Activated T-cell treated with anti-CD3 and anti-CD28 coated beads, Interleukin-2, amount 50 U/mL, for 24 hours (primary cell): Measurements from ENCODE around the gene AOAH.

Experiments
- DNase-seq: peaks from one replicate; pipeline ENCODE4 v3.0.0-alpha.2; 2020
- H3K27ac Mint-ChIP-seq: 2 replicates; pipeline ENCODE4 v1.8.0; 2020; ENCODE audit warnings: mild to moderate bottlenecking, mixed read lengths
- H3K27me3 Mint-ChIP-seq: 2 replicates; pipeline ENCODE4 v1.8.0; 2020; ENCODE audit warnings: mixed read lengths
- H3K36me3 Mint-ChIP-seq: 2 replicates; pipeline ENCODE4 v1.8.0; 2020; ENCODE audit warnings: low read depth, mixed read lengths
- H3K4me1 Mint-ChIP-seq: 2 replicates; pipeline ENCODE4 v1.8.0; 2020; ENCODE audit warnings: low read depth, mixed read lengths
- H3K4me3 Mint-ChIP-seq: 2 replicates; pipeline ENCODE4 v1.8.0; 2020; ENCODE audit warnings: mild to moderate bottlenecking, moderate library complexity, mixed read lengths
- H3K9me3 Mint-ChIP-seq: 2 replicates; pipeline ENCODE4 v1.8.0; 2020; ENCODE audit warnings: mixed read lengths

The AOAH gene

GRCh38 chr7:36748017-36748487 lies 23.8 kb upstream of the AOAH start:
- H3K4me1 Mint-ChIP-seq, result peaks cover 35% of the 10 kb centered on the region
- H3K27ac Mint-ChIP-seq, result peak overlapping the region; percentile 60
- H3K27me3 Mint-ChIP-seq, result no peaks in the 10 kb centered on the region
- no peaks in the 10 kb centered on the region for H3K9me3 Mint-ChIP-seq
- no peaks in the 10 kb centered on the region for H3K36me3 Mint-ChIP-seq
- DNase-seq, result no peak
- peak overlapping the region; percentile 41 for H3K4me3 Mint-ChIP-seq

- Mint-ChIP-seq H3K4me3 (no peak overlapping the region), H3K27ac (no peak overlapping the region), H3K36me3 (no peaks in the 10 kb centered on the region), H3K27me3 (no peaks in the 10 kb centered on the region), H3K9me3 (no peaks in the 10 kb centered on the region), H3K4me1 (peaks cover 35% of the 10 kb centered on the region)
- DNase-seq, result no peak
Measured at GRCh38 chr7:36747280-36748016, 23.2 kb upstream of the AOAH start.

- Mint-ChIP-seq H3K9me3 (no peaks in the 10 kb centered on the region), H3K27ac (no peak overlapping the region), H3K4me3 (no peak overlapping the region), H3K4me1 (peaks cover 35% of the 10 kb centered on the region), H3K36me3 (no peaks in the 10 kb centered on the region), H3K27me3 (no peaks in the 10 kb centered on the region)
- no peak for DNase-seq
Measured at GRCh38 chr7:36746347-36746746, 22.1 kb upstream of the AOAH start.

- no peaks in the 10 kb centered on the region for H3K27me3 Mint-ChIP-seq
- H3K27ac Mint-ChIP-seq, result no peak overlapping the region
- H3K36me3 Mint-ChIP-seq, result no peaks in the 10 kb centered on the region
- H3K9me3 Mint-ChIP-seq, result no peaks in the 10 kb centered on the region
- H3K4me3 Mint-ChIP-seq, result no peak overlapping the region
- H3K4me1 Mint-ChIP-seq, result peaks cover 25% of the 10 kb centered on the region
- DNase-seq, result no peak
Measured at GRCh38 chr7:36742911-36743775, 18.8 kb upstream of the AOAH start.

GRCh38 chr7:36741866-36742265 lies 17.6 kb upstream of the AOAH start:
- Mint-ChIP-seq H3K27me3 (no peaks in the 10 kb centered on the region), H3K4me1 (peaks cover 18% of the 10 kb centered on the region), H3K9me3 (no peaks in the 10 kb centered on the region), H3K27ac (no peak overlapping the region), H3K36me3 (no peaks in the 10 kb centered on the region), H3K4me3 (no peak overlapping the region)
- DNase-seq, result no peak

GRCh38 chr7:36739351-36739750 lies 15.1 kb upstream of the AOAH start:
- Mint-ChIP-seq H3K4me3 (no peak overlapping the region), H3K27me3 (no peaks in the 10 kb centered on the region), H3K9me3 (no peaks in the 10 kb centered on the region), H3K4me1 (peaks cover 35% of the 10 kb centered on the region), H3K36me3 (no peaks in the 10 kb centered on the region), H3K27ac (no peak overlapping the region)
- no peak for DNase-seq

- H3K36me3 Mint-ChIP-seq, result peaks cover 4% of the 10 kb centered on the region
- no peak overlapping the region for H3K4me3 Mint-ChIP-seq
- DNase-seq, result no peak
- H3K27ac Mint-ChIP-seq, result peak overlapping the region; percentile 86
- H3K9me3 Mint-ChIP-seq, result peaks cover 11% of the 10 kb centered on the region
- no peaks in the 10 kb centered on the region for H3K27me3 Mint-ChIP-seq
- H3K4me1 Mint-ChIP-seq, result peaks cover 46% of the 10 kb centered on the region
Measured at GRCh38 chr7:36736899-36737211, 12.6 kb upstream of the AOAH start.

GRCh38 chr7:36736090-36736898 lies 12.0 kb upstream of the AOAH start:
- Mint-ChIP-seq H3K36me3 (peaks cover 6% of the 10 kb centered on the region), H3K9me3 (peaks cover 14% of the 10 kb centered on the region), H3K4me3 (peak overlapping the region; percentile 1), H3K27me3 (no peaks in the 10 kb centered on the region), H3K4me1 (peaks cover 46% of the 10 kb centered on the region), H3K27ac (peak overlapping the region; percentile 86)
- DNase-seq, result no peak

- H3K9me3 Mint-ChIP-seq, result peaks cover 21% of the 10 kb centered on the region
- peak overlapping the region; percentile 63 for H3K27ac Mint-ChIP-seq
- H3K4me1 Mint-ChIP-seq, result peaks cover 46% of the 10 kb centered on the region
- peaks cover 13% of the 10 kb centered on the region for H3K36me3 Mint-ChIP-seq
- H3K27me3 Mint-ChIP-seq, result no peaks in the 10 kb centered on the region
- H3K4me3 Mint-ChIP-seq, result no peak overlapping the region
- no peak for DNase-seq
Measured at GRCh38 chr7:36735172-36735571, 10.9 kb upstream of the AOAH start.

GRCh38 chr7:36734731-36735130 lies 10.4 kb upstream of the AOAH start:
- Mint-ChIP-seq H3K27ac (peak overlapping the region; percentile 63), H3K9me3 (peaks cover 24% of the 10 kb centered on the region), H3K4me1 (peaks cover 46% of the 10 kb centered on the region), H3K4me3 (no peak overlapping the region), H3K27me3 (no peaks in the 10 kb centered on the region), H3K36me3 (peaks cover 14% of the 10 kb centered on the region)
- DNase-seq, result no peak

- Mint-ChIP-seq H3K9me3 (peaks cover 29% of the 10 kb centered on the region), H3K36me3 (peaks cover 18% of the 10 kb centered on the region), H3K27me3 (no peaks in the 10 kb centered on the region), H3K4me1 (peaks cover 46% of the 10 kb centered on the region), H3K27ac (no peak overlapping the region), H3K4me3 (no peak overlapping the region)
- no peak for DNase-seq
Measured at GRCh38 chr7:36733411-36733810, 9.1 kb upstream of the AOAH start.

- DNase-seq, result no peak
- H3K36me3 Mint-ChIP-seq, result peaks cover 18% of the 10 kb centered on the region
Measured at GRCh38 chr7:36732806-36733205, 8.5 kb upstream of the AOAH start.

GRCh38 chr7:36730046-36730445 lies 5.8 kb upstream of the AOAH start:
- peaks cover 29% of the 10 kb centered on the region for H3K9me3 Mint-ChIP-seq
- H3K27me3 Mint-ChIP-seq, result no peaks in the 10 kb centered on the region
- no peak overlapping the region for H3K4me3 Mint-ChIP-seq
- H3K36me3 Mint-ChIP-seq, result peaks cover 18% of the 10 kb centered on the region
- H3K27ac Mint-ChIP-seq, result no peak overlapping the region
- H3K4me1 Mint-ChIP-seq, result peaks cover 53% of the 10 kb centered on the region
- DNase-seq, result no peak

More at GRCh38 chr7:36732806-36733205, 8.5 kb upstream of the AOAH start:
- Mint-ChIP-seq H3K27me3 (no peaks in the 10 kb centered on the region), H3K9me3 (peaks cover 29% of the 10 kb centered on the region), H3K4me3 (no peak overlapping the region), H3K4me1 (peaks cover 48% of the 10 kb centered on the region), H3K27ac (no peak overlapping the region)

- Mint-ChIP-seq H3K4me1 (peaks cover 58% of the 10 kb centered on the region), H3K36me3 (peaks cover 22% of the 10 kb centered on the region), H3K9me3 (peaks cover 24% of the 10 kb centered on the region), H3K4me3 (no peak overlapping the region), H3K27me3 (no peaks in the 10 kb centered on the region), H3K27ac (no peak overlapping the region)
- DNase-seq, result no peak
Measured at GRCh38 chr7:36728143-36728542, 3.8 kb upstream of the AOAH start.
